ENCODE results near the gene CLSTN1.

CLSTN1 gene

DNA sequence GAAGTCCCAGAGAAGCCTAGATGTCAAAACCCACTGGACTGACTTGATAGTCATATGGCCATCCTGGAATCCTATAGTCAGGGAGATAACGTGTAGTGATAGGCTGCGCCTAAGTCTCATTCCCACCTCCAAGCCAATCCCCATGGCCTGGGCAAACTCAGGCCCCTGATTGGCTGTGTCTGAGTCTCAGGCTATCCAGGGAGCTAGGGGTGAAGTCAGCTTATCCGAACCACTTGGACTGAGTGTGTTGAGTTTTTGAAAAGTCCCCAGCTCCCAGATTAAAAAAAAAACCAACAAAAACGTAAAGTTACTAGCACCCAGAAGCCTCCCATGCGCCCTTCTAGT is 120.6 kb downstream of the CLSTN1 start:
- ATAC-seq = no peak
- no peak for TF ChIP-seq GLIS3 (CRISPR knock-in tag; IDR thresholded peaks at IDR 0.05)
- no peak for TF ChIP-seq ZNF565 (CRISPR knock-in tag; conservative IDR thresholded peaks at IDR 0.05; ENCODE audit: low read depth)
- no peak for TF ChIP-seq BACH2 (CRISPR knock-in tag; IDR thresholded peaks at IDR 0.05; ENCODE audit: borderline replicate concordance)
- no peak for TF ChIP-seq TCF4 (CRISPR knock-in tag; IDR thresholded peaks at IDR 0.05; ENCODE audit: borderline replicate concordance)
- TF ChIP-seq, protein P1, sequence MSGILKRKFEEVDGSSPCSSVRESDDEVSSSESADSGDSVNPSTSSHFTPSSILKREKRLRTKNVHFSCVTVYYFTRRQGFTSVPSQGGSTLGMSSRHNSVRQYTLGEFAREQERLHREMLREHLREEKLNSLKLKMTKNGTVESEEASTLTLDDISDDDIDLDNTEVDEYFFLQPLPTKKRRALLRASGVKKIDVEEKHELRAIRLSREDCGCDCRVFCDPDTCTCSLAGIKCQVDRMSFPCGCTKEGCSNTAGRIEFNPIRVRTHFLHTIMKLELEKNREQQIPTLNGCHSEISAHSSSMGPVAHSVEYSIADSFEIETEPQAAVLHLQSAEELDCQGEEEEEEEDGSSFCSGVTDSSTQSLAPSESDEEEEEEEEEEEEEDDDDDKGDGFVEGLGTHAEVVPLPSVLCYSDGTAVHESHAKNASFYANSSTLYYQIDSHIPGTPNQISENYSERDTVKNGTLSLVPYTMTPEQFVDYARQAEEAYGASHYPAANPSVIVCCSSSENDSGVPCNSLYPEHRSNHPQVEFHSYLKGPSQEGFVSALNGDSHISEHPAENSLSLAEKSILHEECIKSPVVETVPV (CRISPR knock-in tag; IDR thresholded peaks at IDR 0.05) = no peak
- TF ChIP-seq ZFP3 (CRISPR knock-in tag; IDR thresholded peaks at IDR 0.05) = no peak
- TF ChIP-seq ZNF70 (CRISPR knock-in tag; IDR thresholded peaks at IDR 0.05) = no peak
- no peak for TF ChIP-seq ZNF8 (CRISPR knock-in tag; IDR thresholded peaks at IDR 0.05)

DNA sequence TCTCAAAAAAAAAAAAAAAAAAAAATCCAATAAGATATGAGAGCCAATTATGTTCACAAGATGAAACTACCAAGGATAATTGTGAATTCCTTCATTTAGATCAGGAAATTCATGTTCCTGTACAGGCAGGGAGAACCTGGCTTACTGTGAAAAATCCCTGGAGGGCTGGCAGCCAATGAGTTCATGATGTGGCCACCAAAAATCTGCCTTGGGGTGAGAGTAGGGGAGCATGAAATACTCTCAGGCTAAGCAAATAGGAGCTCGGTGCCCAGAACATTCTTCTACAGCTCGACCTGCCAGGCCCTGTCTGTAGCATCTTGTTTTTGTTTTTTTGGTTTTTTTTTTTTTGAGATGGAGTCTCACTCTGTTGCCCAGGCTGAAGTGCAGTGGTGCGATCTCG is 122.1 kb downstream of the CLSTN1 start:
- ATAC-seq = no peak
- TF ChIP-seq ZFP3 (CRISPR knock-in tag; IDR thresholded peaks at IDR 0.05) = no peak
- no peak for TF ChIP-seq RARB (CRISPR knock-in tag; IDR thresholded peaks at IDR 0.05)
- no peak for TF ChIP-seq ISL1 (CRISPR knock-in tag; IDR thresholded peaks at IDR 0.05)
- TF ChIP-seq, protein P2, sequence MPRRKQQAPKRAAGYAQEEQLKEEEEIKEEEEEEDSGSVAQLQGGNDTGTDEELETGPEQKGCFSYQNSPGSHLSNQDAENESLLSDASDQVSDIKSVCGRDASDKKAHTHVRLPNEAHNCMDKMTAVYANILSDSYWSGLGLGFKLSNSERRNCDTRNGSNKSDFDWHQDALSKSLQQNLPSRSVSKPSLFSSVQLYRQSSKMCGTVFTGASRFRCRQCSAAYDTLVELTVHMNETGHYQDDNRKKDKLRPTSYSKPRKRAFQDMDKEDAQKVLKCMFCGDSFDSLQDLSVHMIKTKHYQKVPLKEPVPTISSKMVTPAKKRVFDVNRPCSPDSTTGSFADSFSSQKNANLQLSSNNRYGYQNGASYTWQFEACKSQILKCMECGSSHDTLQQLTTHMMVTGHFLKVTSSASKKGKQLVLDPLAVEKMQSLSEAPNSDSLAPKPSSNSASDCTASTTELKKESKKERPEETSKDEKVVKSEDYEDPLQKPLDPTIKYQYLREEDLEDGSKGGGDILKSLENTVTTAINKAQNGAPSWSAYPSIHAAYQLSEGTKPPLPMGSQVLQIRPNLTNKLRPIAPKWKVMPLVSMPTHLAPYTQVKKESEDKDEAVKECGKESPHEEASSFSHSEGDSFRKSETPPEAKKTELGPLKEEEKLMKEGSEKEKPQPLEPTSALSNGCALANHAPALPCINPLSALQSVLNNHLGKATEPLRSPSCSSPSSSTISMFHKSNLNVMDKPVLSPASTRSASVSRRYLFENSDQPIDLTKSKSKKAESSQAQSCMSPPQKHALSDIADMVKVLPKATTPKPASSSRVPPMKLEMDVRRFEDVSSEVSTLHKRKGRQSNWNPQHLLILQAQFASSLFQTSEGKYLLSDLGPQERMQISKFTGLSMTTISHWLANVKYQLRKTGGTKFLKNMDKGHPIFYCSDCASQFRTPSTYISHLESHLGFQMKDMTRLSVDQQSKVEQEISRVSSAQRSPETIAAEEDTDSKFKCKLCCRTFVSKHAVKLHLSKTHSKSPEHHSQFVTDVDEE (CRISPR knock-in tag; IDR thresholded peaks at IDR 0.05) = no peak
- TF ChIP-seq GLIS3 (CRISPR knock-in tag; IDR thresholded peaks at IDR 0.05) = no peak
- TF ChIP-seq ARNTL (CRISPR knock-in tag; IDR thresholded peaks at IDR 0.05; ENCODE audit: borderline replicate concordance, low read depth) = no peak
- no peak for TF ChIP-seq TOX (CRISPR knock-in tag; IDR thresholded peaks at IDR 0.05; ENCODE audit: borderline replicate concordance)
- no peak for TF ChIP-seq ZNF565 (CRISPR knock-in tag; conservative IDR thresholded peaks at IDR 0.05; ENCODE audit: low read depth)

DNA sequence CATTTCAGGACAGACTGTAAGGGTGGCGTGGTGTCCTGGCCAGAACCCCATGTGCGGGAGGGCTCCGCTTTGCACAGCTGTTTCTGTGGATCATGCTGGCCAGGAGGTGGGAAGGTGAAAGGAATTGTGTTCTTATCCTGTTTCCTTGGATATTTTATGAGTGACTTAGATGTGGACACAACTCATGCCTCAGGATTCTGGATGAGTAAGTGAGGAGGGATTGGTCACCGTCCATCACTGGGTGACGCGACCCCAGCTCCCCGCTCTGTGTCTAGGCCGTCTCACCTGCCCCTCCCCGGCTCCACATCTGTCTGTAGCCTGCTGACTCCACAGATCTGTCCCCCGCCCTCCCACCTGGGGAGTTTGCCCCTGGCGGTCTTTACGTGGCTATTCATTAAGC is 123.4 kb downstream of the CLSTN1 start:
- peak; percentile 76 for ATAC-seq
- TF ChIP-seq, protein P3, sequence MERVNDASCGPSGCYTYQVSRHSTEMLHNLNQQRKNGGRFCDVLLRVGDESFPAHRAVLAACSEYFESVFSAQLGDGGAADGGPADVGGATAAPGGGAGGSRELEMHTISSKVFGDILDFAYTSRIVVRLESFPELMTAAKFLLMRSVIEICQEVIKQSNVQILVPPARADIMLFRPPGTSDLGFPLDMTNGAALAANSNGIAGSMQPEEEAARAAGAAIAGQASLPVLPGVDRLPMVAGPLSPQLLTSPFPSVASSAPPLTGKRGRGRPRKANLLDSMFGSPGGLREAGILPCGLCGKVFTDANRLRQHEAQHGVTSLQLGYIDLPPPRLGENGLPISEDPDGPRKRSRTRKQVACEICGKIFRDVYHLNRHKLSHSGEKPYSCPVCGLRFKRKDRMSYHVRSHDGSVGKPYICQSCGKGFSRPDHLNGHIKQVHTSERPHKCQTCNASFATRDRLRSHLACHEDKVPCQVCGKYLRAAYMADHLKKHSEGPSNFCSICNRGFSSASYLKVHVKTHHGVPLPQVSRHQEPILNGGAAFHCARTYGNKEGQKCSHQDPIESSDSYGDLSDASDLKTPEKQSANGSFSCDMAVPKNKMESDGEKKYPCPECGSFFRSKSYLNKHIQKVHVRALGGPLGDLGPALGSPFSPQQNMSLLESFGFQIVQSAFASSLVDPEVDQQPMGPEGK (CRISPR knock-in tag; IDR thresholded peaks at IDR 0.05; ENCODE audit: borderline replicate concordance) = no peak
- TF ChIP-seq CSDC2 (CRISPR knock-in tag; IDR thresholded peaks at IDR 0.05) = no peak
- TF ChIP-seq, protein P4, sequence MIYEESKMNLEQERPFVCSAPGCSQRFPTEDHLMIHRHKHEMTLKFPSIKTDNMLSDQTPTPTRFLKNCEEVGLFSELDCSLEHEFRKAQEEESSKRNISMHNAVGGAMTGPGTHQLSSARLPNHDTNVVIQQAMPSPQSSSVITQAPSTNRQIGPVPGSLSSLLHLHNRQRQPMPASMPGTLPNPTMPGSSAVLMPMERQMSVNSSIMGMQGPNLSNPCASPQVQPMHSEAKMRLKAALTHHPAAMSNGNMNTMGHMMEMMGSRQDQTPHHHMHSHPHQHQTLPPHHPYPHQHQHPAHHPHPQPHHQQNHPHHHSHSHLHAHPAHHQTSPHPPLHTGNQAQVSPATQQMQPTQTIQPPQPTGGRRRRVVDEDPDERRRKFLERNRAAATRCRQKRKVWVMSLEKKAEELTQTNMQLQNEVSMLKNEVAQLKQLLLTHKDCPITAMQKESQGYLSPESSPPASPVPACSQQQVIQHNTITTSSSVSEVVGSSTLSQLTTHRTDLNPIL (CRISPR knock-in tag; IDR thresholded peaks at IDR 0.05; ENCODE audit: low read depth) = no peak

DNA sequence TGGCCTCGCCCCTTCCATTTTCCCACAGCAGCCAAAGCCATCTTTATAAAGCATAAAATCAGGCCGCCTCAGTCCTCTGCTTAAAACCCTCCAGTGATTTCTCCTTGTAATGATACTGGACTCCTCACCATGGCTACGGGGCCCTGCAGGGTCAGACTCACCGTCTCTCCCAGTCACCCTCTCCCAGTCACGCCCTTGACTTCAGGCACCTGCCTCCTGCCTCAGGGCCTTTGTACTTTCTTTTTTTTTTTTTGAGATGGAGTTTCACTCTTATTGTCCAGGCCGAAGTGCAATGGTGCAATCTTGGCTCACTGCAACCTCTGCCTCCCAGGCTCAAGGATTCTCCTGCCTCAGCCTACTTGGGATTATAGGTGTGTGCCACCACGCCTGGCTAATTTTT is 124.4 kb downstream of the CLSTN1 start:
- no peak for ATAC-seq
- TF ChIP-seq TOX (CRISPR knock-in tag; IDR thresholded peaks at IDR 0.05; ENCODE audit: borderline replicate concordance) = no peak
- no peak for TF ChIP-seq ZNF565 (CRISPR knock-in tag; conservative IDR thresholded peaks at IDR 0.05; ENCODE audit: low read depth)
- TF ChIP-seq, protein P2 (CRISPR knock-in tag; IDR thresholded peaks at IDR 0.05) = no peak
- TF ChIP-seq CSDC2 (CRISPR knock-in tag; IDR thresholded peaks at IDR 0.05) = no peak
- TF ChIP-seq ARNTL (CRISPR knock-in tag; IDR thresholded peaks at IDR 0.05; ENCODE audit: borderline replicate concordance, low read depth) = no peak
- TF ChIP-seq, protein P4 (CRISPR knock-in tag; IDR thresholded peaks at IDR 0.05; ENCODE audit: low read depth) = no peak
- TF ChIP-seq ZNF8 (CRISPR knock-in tag; IDR thresholded peaks at IDR 0.05) = no peak
- TF ChIP-seq, protein P1 (CRISPR knock-in tag; IDR thresholded peaks at IDR 0.05) = no peak
